Pulmonary artery endothelial cell (primary cell): Measurements from ENCODE around the gene CFAP68. TPM values are rescaled to one million over a fixed set of nuclear protein-coding genes. Genes with fewer than 3 reads are reported as not detected.

Source experiments
- DNase-seq: peaks from one replicate; pipeline ENCODE4 v3.0.0-alpha.2; 2011; ENCODE audit warnings: low read depth, low spot score
- total RNA-seq: library from RNA; depleted of rRNA; stranded (reverse); fragments of >200 nt; gene quantifications from 2 replicates; pipeline ENCODE4 v1.2.3, GENCODE V29; 2014

CFAP68 gene
- 3.5 and 5.7 TPM in 2 replicates for total RNA-seq

DNA sequence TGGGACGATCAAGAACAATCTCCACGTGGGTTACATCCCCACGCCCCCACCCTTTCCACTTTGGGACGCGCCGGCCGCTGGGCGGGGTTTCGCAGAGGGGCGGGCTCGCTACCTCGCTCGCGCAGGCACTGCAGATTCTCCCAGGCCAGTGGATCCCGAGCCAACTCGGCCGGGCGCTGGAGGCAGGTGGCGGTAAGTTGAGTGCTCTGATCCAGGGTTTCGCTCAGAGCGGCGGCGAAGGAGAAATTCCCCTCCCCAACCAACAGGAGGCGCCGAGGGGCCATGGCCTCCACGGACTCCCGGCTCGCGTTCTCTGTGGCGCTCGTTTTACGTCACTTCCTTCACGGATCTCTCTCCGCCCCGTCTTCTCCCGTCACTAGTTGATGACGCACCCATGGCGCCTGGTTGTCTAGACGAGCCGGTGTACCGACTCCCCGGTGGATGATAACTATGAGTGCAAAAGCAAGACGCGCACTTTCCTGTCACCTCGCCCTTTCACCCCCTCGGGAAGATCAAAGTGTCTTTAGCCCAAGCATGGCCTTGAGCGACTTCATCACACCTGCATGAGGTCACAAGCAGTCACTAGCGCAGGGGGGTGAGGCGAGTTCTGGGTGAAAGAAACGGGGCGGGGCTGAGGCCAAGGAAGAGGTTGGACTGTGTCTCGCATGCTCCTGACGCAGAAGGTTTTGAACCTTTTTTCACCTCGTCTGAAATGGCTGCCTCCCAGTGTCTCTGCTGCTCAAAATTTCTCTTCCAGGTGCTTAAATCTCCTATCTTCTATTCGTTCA is at the start of gene CFAP68, which contains the start of gene FDXACB1:
TSS of gene CFAP68 (plus strand) at position 693 of the 788 bp plus-strand sequence. CDS start at position 713, 20 bp downstream.
TSS of gene FDXACB1 (minus strand) at position 317 of the 788 bp plus-strand sequence. CDS start at position 284, 33 bp downstream.
- DNase-seq = peak; percentile 95

GRCh38 chr11:111833524-111833923 is 45.8 kb upstream of the CFAP68 start:
- DNase-seq = no peak

DNA sequence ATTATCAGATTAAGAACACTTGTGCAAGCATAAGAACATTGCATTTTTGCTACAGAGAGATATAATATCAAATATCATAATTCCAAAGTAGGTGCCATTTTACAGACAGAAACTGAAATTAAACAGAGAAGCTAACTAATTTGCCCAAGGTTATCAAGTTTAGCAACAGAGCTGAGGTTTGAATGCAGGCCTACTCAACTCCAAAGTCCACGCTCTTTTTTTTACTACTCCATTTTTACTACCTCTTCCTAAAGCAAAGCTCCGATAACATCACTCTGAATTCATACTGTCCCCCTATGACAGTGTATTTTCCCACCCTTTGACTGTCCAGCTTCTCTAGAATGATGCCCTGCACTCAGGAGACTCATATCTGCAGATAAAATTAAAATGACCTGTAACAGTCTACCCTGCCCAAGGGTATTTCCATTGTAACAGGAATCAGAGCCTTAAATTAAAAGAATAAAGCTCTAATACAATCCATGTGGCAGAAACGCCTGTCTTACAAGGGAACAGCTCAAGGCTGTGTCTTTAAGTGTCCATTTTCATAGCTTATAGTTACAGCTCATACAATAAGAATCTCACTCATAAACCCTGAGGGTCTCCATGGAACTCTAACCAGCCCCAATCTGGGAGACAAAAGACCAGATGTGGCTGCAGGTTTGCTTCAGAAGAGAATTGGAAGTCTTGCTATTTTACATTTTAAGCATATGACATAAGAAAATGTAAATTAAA is 44.7 kb upstream of the CFAP68 start:
- DNase-seq = no peak

- DNase-seq = no peak
These were observed 43.7 kb upstream of the CFAP68 start for GRCh38 chr11:111835665-111836064.

DNA sequence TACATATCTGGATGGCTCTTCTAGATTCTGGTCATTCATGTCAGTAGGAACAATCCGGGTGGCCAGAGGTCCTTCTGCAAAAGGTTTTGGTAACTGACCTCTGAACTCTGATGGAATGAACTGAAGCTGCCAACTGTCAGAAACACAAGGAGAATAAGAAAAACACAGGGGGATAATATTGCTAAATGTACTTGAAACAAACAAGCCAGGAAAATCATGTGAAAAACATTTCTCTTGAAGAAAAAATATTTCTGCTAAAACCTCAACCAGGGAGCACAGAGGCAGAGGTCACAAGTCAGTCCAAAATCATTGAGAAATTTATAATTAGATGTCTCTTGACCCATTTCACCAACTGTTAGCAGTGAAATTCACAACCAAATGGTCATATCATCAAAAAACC is 43.2 kb upstream of the CFAP68 start:
- no peak for DNase-seq

- DNase-seq = no peak
These were observed 42.6 kb upstream of the CFAP68 start for GRCh38 chr11:111836721-111837120.

- DNase-seq = no peak
These were observed 41.9 kb upstream of the CFAP68 start for GRCh38 chr11:111837366-111837891.

DNA sequence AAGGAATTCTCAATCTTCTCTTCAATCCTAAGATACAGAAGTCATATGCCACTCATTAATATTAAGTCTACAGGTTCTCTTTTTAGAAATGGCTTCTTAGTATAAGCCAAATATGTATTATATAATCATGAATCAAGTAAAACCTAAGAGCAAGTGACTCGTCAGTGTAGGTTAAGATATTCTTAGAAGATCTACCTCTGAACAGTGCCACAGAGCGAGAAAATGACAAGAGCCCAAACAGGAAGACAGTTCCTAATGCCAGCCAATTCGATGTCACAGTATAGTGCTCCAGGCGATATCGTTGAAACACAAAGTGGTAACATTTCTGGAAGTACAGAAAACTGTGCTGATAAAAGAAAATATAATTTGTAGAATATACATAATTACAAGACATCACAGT is 41.3 kb upstream of the CFAP68 start:
- no peak for DNase-seq

GRCh38 chr11:111840143-111840542 is 39.2 kb upstream of the CFAP68 start:
- DNase-seq = no peak

DNA sequence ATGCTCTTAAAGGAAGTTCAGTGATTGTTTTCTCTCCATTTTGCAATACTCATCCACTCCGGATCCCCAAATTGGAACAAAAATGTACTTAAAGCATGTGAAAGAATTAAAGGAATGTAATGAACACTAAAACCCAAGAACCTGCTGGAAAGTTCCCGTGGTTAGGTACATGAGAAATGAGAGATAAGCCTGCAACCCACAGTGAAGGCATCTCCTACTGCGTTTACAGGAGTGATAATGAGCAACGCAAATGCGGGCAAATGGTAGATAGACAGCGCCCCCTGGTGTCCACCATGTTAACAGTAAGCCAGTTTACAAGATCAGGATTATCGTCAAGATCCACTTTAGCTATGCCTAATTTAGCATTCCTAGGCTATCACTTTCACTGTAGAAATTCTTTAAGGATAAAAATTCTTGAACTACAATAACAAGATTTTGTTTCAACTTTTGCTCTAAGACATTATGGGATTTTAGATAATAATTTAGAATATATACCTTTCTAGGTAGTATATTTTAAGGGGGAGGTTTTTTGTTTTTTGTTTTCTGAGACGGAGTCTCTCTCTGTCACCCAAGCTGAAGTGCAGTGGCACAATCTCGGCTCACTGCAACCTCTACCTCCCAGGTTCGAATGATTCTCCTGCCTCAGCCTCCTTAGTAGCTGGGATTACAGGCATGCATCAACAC is 37.8 kb upstream of the CFAP68 start:
- DNase-seq = peak; percentile 58

- no peak for DNase-seq
These were observed 35.7 kb upstream of the CFAP68 start for GRCh38 chr11:111843661-111844060.

DNA sequence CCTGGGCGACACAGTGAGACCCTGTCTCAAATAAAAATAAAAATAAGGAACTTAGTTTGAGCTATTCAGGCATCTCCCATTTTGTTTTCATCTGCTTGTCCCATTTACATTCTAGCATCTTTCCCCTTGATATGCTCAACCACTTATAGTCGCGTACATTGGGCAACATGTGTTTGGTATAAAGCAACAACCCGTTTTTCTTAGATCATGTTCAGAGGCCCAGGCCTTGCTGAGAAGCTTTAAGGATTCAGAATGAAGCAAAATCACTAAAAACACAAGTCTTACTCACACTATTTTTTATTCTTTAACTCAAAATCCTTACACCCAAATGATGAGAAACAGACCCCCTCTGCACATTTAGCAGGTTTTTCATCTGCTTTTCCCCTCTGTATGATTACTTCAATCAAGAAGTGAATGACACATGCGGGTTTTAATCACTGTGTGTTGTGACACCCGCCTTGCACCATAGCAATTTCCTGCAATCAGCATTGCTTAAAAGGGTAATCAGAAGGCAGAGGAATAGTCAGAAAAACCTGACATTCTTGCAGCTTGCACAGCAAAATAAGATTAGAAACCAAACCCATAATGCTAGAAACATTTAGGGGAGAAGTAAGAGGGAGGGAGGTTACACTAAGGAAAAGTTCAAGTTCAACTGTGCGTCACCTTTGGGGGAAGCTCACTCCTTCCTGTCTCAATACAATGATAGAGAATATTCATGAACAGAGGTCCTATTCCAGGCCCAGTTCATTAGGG is 33.9 kb upstream of the CFAP68 start:
- DNase-seq = no peak

DNA sequence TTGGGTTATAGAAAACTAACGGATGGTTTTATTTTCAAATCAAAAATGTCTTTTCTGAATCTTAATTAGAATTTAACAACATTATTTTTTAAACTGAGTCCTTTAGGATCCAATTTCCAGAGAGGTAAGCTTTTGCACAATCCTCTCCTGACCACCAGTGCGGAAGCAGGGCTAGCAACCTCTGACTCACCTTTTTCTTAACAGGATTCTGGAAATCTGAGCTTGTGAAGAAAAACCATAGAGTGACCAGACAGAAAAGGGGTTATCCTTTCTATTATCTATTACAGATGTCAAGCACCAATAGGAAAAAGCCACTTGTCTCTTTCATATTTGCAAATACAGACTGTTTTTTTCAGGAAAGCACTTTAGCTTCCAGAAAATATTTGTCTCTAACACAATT is 33.3 kb upstream of the CFAP68 start:
- DNase-seq = no peak

- peak; percentile 4 for DNase-seq
These were observed 32.7 kb upstream of the CFAP68 start for GRCh38 chr11:111846636-111847035.

GRCh38 chr11:111849631-111850030 is 29.7 kb upstream of the CFAP68 start:
- no peak for DNase-seq

DNA sequence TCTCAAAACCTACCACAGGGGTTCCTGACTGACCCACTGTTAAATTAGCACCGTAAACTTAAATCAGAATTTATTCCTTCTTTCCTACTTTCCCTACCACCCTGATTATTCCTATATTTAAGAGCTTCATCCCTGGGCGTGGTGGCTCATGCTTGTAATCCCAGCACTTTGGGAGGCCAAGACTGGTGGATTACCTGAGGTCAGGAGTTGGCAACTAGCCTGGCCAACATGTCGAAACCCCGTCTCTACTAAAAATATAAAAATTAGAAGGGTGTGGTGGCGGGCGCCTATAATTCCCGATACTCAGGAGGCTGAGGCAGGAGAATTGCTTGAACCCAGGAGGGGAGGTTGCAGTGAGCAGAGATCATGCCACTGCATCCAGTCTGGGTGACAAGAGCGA is 28.3 kb upstream of the CFAP68 start:
- DNase-seq = no peak

GRCh38 chr11:111851636-111852035 is 27.7 kb upstream of the CFAP68 start:
- no peak for DNase-seq

GRCh38 chr11:111852103-111852502 is 27.2 kb upstream of the CFAP68 start:
- no peak for DNase-seq

GRCh38 chr11:111855506-111855905 is 23.8 kb upstream of the CFAP68 start:
- DNase-seq = no peak

DNA sequence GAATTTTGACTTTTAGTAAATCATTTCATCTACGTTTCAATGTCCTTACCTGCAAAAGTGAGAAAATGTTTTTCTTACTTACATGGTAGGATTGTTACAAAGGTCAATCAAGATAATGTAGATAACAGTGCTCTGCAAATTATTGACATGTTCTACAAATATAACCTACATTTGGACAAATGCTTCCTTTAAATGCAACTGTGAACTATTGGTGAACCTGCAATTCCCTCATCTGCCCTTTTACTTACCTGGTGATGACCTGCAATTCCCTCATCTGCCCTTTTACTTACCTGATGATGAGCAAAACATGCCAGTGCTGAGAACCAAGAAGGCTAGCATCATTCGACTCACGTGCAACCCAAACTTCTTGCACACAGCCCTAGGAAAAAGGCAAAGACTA is 19.1 kb upstream of the CFAP68 start:
- no peak for DNase-seq

DNA sequence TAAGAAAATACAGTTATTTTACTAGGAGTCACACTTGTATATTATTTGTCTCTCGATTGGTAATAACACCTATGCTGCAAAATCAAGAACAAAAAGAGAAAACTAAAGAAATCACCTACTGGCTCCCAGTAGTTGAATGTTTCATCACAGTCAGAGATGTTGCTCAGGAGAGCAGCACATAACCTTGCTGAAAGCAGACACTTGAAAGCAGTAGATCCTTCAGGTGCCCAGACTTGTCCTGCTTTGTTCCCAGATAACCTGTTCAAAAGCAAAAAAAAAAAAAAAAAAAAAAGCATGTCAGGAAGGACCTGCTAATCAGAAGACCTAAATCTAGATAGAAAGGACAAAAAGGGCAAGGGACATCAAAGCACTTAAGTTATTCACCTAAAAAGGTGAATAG is 9.2 kb upstream of the CFAP68 start:
- DNase-seq = no peak
